Neuron (in vitro differentiated cells): Measurements from ENCODE around the gene SLX4.
"Not testable (repeated sequence)": the region's sequence is repeated elsewhere in the genome, so short reads cannot be mapped to it uniquely, and the experiment has no call there.

Experiments
- H2AFZ ChIP-seq: one replicate; pipeline ENCODE4 v1.6.1; 2013; ENCODE audit warnings: low read depth, mild to moderate bottlenecking, inconsistent platforms, low read length, moderate library complexity
- H3K27me3 ChIP-seq: one replicate; pipeline ENCODE4 v1.6.1; 2013; ENCODE audit warnings: low read length; ENCODE audit not compliant: insufficient read depth
- H3K36me3 ChIP-seq: one replicate; pipeline ENCODE4 v1.6.1; 2013; ENCODE audit warnings: low read length; ENCODE audit not compliant: insufficient read depth
- H3K4me1 ChIP-seq: one replicate; pipeline ENCODE4 v1.6.1; 2013; ENCODE audit warnings: low read length; ENCODE audit not compliant: insufficient read depth
- H3K4me3 ChIP-seq: 2 replicates; pipeline ENCODE4 v1.5.1; 2013; ENCODE audit warnings: mild to moderate bottlenecking, low read length, moderate library complexity
- H3K9me3 ChIP-seq: one replicate; pipeline ENCODE4 v1.6.1; 2013; ENCODE audit warnings: low read length

SLX4 gene

GRCh38 chr16:3625911-3626732 is 14.7 kb upstream of the SLX4 start:
- Histone ChIP-seq H3K9me3 (no peaks in the 10 kb centered on the region), H3K36me3 (no peaks in the 10 kb centered on the region), H3K4me3 (no peak overlapping the region), H3K4me1 (no peaks in the 10 kb centered on the region), H2AFZ (no peak overlapping the region), H3K27me3 (no peaks in the 10 kb centered on the region)

- no peaks in the 10 kb centered on the region for H3K4me1 ChIP-seq
- H2AFZ ChIP-seq = no peak overlapping the region
- H3K9me3 ChIP-seq = no peaks in the 10 kb centered on the region
- no peaks in the 10 kb centered on the region for H3K27me3 ChIP-seq
- H3K4me3 ChIP-seq = no peak overlapping the region
- no peaks in the 10 kb centered on the region for H3K36me3 ChIP-seq
Measured at GRCh38 chr16:3625331-3625730, 13.9 kb upstream of the SLX4 start.

- H3K4me1 ChIP-seq = no peaks in the 10 kb centered on the region
- no peaks in the 10 kb centered on the region for H3K27me3 ChIP-seq
- H2AFZ ChIP-seq = no peak overlapping the region
- no peak overlapping the region for H3K4me3 ChIP-seq
- H3K9me3 ChIP-seq = no peaks in the 10 kb centered on the region
- H3K36me3 ChIP-seq = no peaks in the 10 kb centered on the region
Measured at GRCh38 chr16:3623642-3624041, 12.2 kb upstream of the SLX4 start.

- H3K27me3 ChIP-seq = no peaks in the 10 kb centered on the region
- H3K9me3 ChIP-seq = peaks cover 5% of the 10 kb centered on the region
- H3K4me1 ChIP-seq = no peaks in the 10 kb centered on the region
- no peak overlapping the region for H3K4me3 ChIP-seq
- H3K36me3 ChIP-seq = no peaks in the 10 kb centered on the region
- no peak overlapping the region for H2AFZ ChIP-seq
Measured at GRCh38 chr16:3618769-3619141, 7.3 kb upstream of the SLX4 start.

GRCh38 chr16:3612510-3613466 is 1.4 kb upstream of the SLX4 start:
- Histone ChIP-seq H3K27me3 (no peaks in the 10 kb centered on the region), H3K4me3 (peak overlapping the region; percentile 80), H3K36me3 (peaks cover 7% of the 10 kb centered on the region), H3K9me3 (peaks cover 3% of the 10 kb centered on the region), H2AFZ (no peak overlapping the region), H3K4me1 (peaks cover 9% of the 10 kb centered on the region)

- no peaks in the 10 kb centered on the region for H3K9me3 ChIP-seq
- H3K4me1 ChIP-seq = peaks cover 9% of the 10 kb centered on the region
- no peaks in the 10 kb centered on the region for H3K27me3 ChIP-seq
- peak overlapping the region; percentile 80 for H3K4me3 ChIP-seq
- peak overlapping the region; percentile 93 for H2AFZ ChIP-seq
- peaks cover 9% of the 10 kb centered on the region for H3K36me3 ChIP-seq
Measured at GRCh38 chr16:3610698-3611145, 684 bp downstream of the SLX4 start.

- H3K36me3 ChIP-seq = peaks cover 9% of the 10 kb centered on the region
- H3K27me3 ChIP-seq = no peaks in the 10 kb centered on the region
- no peaks in the 10 kb centered on the region for H3K9me3 ChIP-seq
- H3K4me1 ChIP-seq = peaks cover 9% of the 10 kb centered on the region
- no peak overlapping the region for H2AFZ ChIP-seq
- peak overlapping the region; percentile 80 for H3K4me3 ChIP-seq
Measured at GRCh38 chr16:3609895-3610697, 1.3 kb downstream of the SLX4 start.

- not testable (repeated sequence) for H2AFZ ChIP-seq, H3K4me1 ChIP-seq, H3K9me3 ChIP-seq, H3K27me3 ChIP-seq, H3K4me3 ChIP-seq, H3K36me3 ChIP-seq
Measured at GRCh38 chr16:3608976-3609375, 2.4 kb downstream of the SLX4 start.

GRCh38 chr16:3608069-3608468 is 3.3 kb downstream of the SLX4 start:
- Histone ChIP-seq H3K4me1 (peaks cover 9% of the 10 kb centered on the region), H3K9me3 (no peaks in the 10 kb centered on the region), H3K27me3 (no peaks in the 10 kb centered on the region), H2AFZ (no peak overlapping the region), H3K4me3 (no peak overlapping the region), H3K36me3 (peaks cover 16% of the 10 kb centered on the region)

- Histone ChIP-seq H3K9me3 (no peaks in the 10 kb centered on the region), H3K36me3 (peaks cover 20% of the 10 kb centered on the region), H3K4me1 (peaks cover 9% of the 10 kb centered on the region), H3K27me3 (no peaks in the 10 kb centered on the region), H2AFZ (no peak overlapping the region), H3K4me3 (no peak overlapping the region)
Measured at GRCh38 chr16:3607634-3608033, 3.8 kb downstream of the SLX4 start.

- Histone ChIP-seq H3K4me3 (no peak overlapping the region), H3K4me1 (peaks cover 9% of the 10 kb centered on the region), H3K9me3 (no peaks in the 10 kb centered on the region), H2AFZ (no peak overlapping the region), H3K36me3 (peaks cover 24% of the 10 kb centered on the region), H3K27me3 (no peaks in the 10 kb centered on the region)
Measured at GRCh38 chr16:3607161-3607560, 4.2 kb downstream of the SLX4 start.

GRCh38 chr16:3606441-3606840 is 5.0 kb downstream of the SLX4 start:
- no peaks in the 10 kb centered on the region for H3K27me3 ChIP-seq
- peaks cover 2% of the 10 kb centered on the region for H3K9me3 ChIP-seq
- peaks cover 32% of the 10 kb centered on the region for H3K36me3 ChIP-seq
- peaks cover 9% of the 10 kb centered on the region for H3K4me1 ChIP-seq
- H2AFZ ChIP-seq = no peak overlapping the region
- H3K4me3 ChIP-seq = no peak overlapping the region

GRCh38 chr16:3602320-3602653 is 9.1 kb downstream of the SLX4 start:
- H3K36me3 ChIP-seq = peaks cover 60% of the 10 kb centered on the region

More at GRCh38 chr16:3602320-3602653, 9.1 kb downstream of the SLX4 start:
- H3K27me3 ChIP-seq = no peaks in the 10 kb centered on the region
- no peaks in the 10 kb centered on the region for H3K4me1 ChIP-seq
- H2AFZ ChIP-seq = no peak overlapping the region
- no peak overlapping the region for H3K4me3 ChIP-seq
- peaks cover 22% of the 10 kb centered on the region for H3K9me3 ChIP-seq
